ENCODE results near the gene VTN. TPM values are rescaled to one million over a fixed set of nuclear protein-coding genes. Genes with fewer than 3 reads are reported as not detected.
A peak's percentile ranks its signal among the peaks of the same experiment; 100 is the strongest.

VTN gene
- total RNA-seq = 1 to 10 TPM in 1 of 5 donors, under 1 TPM in 1, not detected in 3; 0.72 to 2.9 TPM
- 1 to 10 TPM in 2 of 3 donors, under 1 TPM in 1; 0.90 to 2.3 (median 1.1) TPM for polyA plus RNA-seq
- long read RNA-seq, donor 1 = 0 reads
- long read RNA-seq, donor 2, partial matches to known transcripts = 0 of 2 reads
- long read RNA-seq, donor 2, other reads (novel, unspliced or antisense) = 0 of 2 reads
- long read RNA-seq, donor 3, partial matches to known transcripts = 0 of 1 reads
- long read RNA-seq, donor 3, other reads (novel, unspliced or antisense) = 0 of 1 reads
- long read RNA-seq, donor 4 = 0 reads
- long read RNA-seq, donor 5, partial matches to known transcripts = 0 of 1 reads
- long read RNA-seq, donor 5, other reads (novel, unspliced or antisense) = 0 of 1 reads
- long read RNA-seq, donor 6, partial matches to known transcripts = 0 of 1 reads
- long read RNA-seq, donor 6, other reads (novel, unspliced or antisense) = 0 of 1 reads
- long read RNA-seq, donor 7, partial matches to known transcripts = 0 of 1 reads
- long read RNA-seq, donor 7, other reads (novel, unspliced or antisense) = 0 of 1 reads
- long read RNA-seq, donor 8, partial matches to known transcripts = 0 of 1 reads
- long read RNA-seq, donor 8, other reads (novel, unspliced or antisense) = 0 of 1 reads
- long read RNA-seq, donor 9, partial matches to known transcripts = 0 of 1 reads
- long read RNA-seq, donor 9, other reads (novel, unspliced or antisense) = 0 of 1 reads
- long read RNA-seq, donor 10 = 0 reads

GRCh38 chr17:28370035-28370743, at the start of gene VTN:
Gene VTN, minus strand, starts transcription at chr17:28370307. Its CDS starts 104 bp downstream, at chr17:28370203.
- H3K4me3 ChIP-seq = peak within 1 kb of the TSS; percentile 56 to 76 (median 66)
- peaks cover 28 to 43% (median 38%) of the 10 kb centered on the region in 4 donors for H3K4me1 ChIP-seq
- no peaks in the 10 kb centered on the region for H3K9me3 ChIP-seq
- H3K36me3 ChIP-seq = peaks cover 0 to 5% (median 2%) of the 10 kb centered on the region in 4 donors
- H3K27me3 ChIP-seq = peaks cover 0 to 25% (median 5%) of the 10 kb centered on the region in 3 donors
- H3K27ac ChIP-seq = peak within 1 kb of the TSS in 4 of 5 donors; percentile 59 to 83 (median 75)
- intact Hi-C loops (cut with DNase I; ENCODE audit: low total_unique reads) = no loop called here
- WGBS, 5 donors = 12 to 22% (median 16%) methylated on average over 6 to 8 of the region's 8 CpGs
- no peak for TF ChIP-seq EP300 (IDR thresholded peaks at IDR 0.05)
- peak in 1 of 3 donors; percentile 27 for TF ChIP-seq POLR2AphosphoS5 (IDR thresholded peaks at IDR 0.05)
- TF ChIP-seq POLR2A (IDR thresholded peaks at IDR 0.05) = no peak
- DNase-seq = peak; percentile 47 to 57

GRCh38 chr17:28416703-28417311, 46.7 kb upstream of the VTN start:
- Histone ChIP-seq H3K36me3 (no peaks in the 10 kb centered on the region), H3K4me1 (no peaks in the 10 kb centered on the region), H3K27me3 (no peaks in the 10 kb centered on the region), H3K27ac (no peak overlapping the region), H3K4me3 (no peak overlapping the region), H3K9me3 (no peaks in the 10 kb centered on the region)
- whole genome bisulfite sequencing, 5 donors = 8 to 15% (median 9%) methylated on average over 13 of the region's 13 CpGs
- intact Hi-C loops (cut with DNase I; ENCODE audit: low total_unique reads) = no loop called here
- peak; percentile 70 to 81 for DNase-seq
- no peak for TF ChIP-seq POLR2A (IDR thresholded peaks at IDR 0.05)
- TF ChIP-seq CTCF (IDR thresholded peaks at IDR 0.05) = peak in 5 of 7 experiments; percentile 43 to 65 (median 49)
- TF ChIP-seq EP300 (IDR thresholded peaks at IDR 0.05) = no peak
- TF ChIP-seq POLR2AphosphoS5 (IDR thresholded peaks at IDR 0.05) = peak in 1 of 3 donors; percentile 19

GRCh38 chr17:28415886-28416285, 45.8 kb upstream of the VTN start:
- TF ChIP-seq POLR2A (IDR thresholded peaks at IDR 0.05) (no peak), EP300 (IDR thresholded peaks at IDR 0.05) (no peak), POLR2AphosphoS5 (IDR thresholded peaks at IDR 0.05) (no peak), CTCF (IDR thresholded peaks at IDR 0.05) (no peak)
- Histone ChIP-seq H3K4me1 (no peaks in the 10 kb centered on the region), H3K27ac (no peak overlapping the region), H3K27me3 (no peaks in the 10 kb centered on the region), H3K36me3 (no peaks in the 10 kb centered on the region), H3K4me3 (no peak overlapping the region), H3K9me3 (no peaks in the 10 kb centered on the region)
- 76 to 98% (median 90%) methylated on average over 3 of the region's 3 CpGs for WGBS, 5 donors
- intact Hi-C loops (cut with DNase I; ENCODE audit: low total_unique reads) = no loop called here
- no peak for DNase-seq

GRCh38 chr17:28413804-28414203, 43.7 kb upstream of the VTN start:
- Histone ChIP-seq H3K9me3 (no peaks in the 10 kb centered on the region), H3K4me1 (no peaks in the 10 kb centered on the region), H3K36me3 (no peaks in the 10 kb centered on the region), H3K27me3 (no peaks in the 10 kb centered on the region), H3K27ac (no peak overlapping the region), H3K4me3 (no peak overlapping the region)
- TF ChIP-seq CTCF (IDR thresholded peaks at IDR 0.05) (no peak), POLR2AphosphoS5 (IDR thresholded peaks at IDR 0.05) (no peak), POLR2A (IDR thresholded peaks at IDR 0.05) (no peak), EP300 (IDR thresholded peaks at IDR 0.05) (no peak)
- no peak for DNase-seq
- 58 to 68% (median 59%) methylated on average over 7 of the region's 7 CpGs for WGBS, 5 donors
- intact Hi-C loops (cut with DNase I; ENCODE audit: low total_unique reads) = no loop called here

Measured in stomach (tissue), 19 donors.